Stimulated activated CD4-positive, alpha-beta T cell treated with anti-CD3 and anti-CD28 coated beads, Interleukin-1b, Interleukin-23, amount 100 ng/mL, for 24 hours (primary cell): ENCODE data around the gene BARHL1.

Experiments used
- DNase-seq, 4 experiments: peaks; one replicate each; pipeline ENCODE4 v3.0.0-alpha.2; 2020; ENCODE audit warnings: low read depth in 4 of 4, low spot score in 1 of 4

Gene BARHL1

DNA sequence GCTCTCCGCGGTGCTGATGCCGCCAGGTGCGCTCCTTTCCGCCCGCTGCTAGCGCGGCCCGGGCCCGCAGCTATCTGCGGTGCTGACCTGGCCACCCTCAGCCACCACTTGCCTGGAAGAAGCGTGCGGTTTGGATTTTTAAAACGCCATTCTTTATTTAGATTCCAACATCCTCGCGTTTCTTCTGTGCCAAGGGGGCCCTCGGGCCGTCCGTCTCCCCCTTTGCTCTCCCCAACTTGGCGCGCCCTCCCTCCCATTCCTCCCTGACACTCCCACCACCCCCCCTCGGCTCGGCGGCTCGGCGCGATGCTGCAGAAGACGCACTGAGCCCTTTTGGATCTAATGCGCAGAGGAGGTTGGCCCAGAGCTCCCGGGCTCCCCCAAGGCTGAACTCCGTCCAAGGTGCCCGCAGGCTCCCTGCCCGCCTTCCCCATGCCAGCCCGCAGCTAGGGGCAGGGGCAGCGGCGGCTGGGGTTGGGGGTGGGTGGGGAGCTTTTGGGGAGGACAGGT, at the start of gene BARHL1:
Gene BARHL1, plus strand, starts transcription at position 331 of the 510 bp plus-strand sequence. CDS start 192 bp downstream, outside the sequence.
- no peak for DNase-seq

DNA sequence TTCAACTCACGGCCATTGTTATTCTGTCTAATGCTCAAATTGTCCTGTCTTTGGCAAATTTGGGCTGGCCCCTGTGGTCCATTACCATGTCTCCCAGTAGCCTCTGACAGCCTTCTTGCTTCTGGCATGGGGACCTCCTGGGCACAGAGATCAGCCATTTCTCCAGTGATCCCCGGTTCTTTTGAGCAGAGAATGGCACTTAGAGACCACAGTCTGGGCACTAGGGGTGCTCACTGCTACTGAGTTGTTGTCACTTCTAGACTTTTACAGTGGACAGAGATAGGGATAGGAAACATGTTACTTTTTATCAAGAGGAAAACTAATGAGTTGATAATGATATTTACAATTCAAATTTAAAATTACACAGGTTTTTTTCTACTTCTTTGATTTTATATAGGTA, 47.6 kb upstream of the BARHL1 start:
- DNase-seq, result no peak

DNA sequence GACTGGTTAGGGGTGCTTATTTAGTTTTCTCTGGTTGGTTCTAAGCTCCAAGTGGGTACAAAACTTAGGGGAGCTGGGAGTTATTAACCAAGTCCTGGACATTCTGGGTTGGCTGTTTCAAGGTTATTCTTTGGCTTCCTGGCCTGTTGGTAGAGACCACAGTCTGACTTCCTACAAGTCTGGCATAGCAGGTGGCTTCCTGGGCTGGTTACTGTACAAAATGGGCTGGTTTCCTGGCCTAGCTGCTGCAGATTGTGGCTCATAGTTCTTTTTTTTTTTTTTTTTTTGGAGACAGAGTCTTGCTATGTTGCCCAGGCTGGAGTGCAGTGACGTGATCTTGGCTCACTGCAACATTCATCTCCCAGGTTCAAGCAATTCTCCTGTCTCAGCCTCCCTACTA, 46.3 kb upstream of the BARHL1 start:
- DNase-seq, result no peak

DNA sequence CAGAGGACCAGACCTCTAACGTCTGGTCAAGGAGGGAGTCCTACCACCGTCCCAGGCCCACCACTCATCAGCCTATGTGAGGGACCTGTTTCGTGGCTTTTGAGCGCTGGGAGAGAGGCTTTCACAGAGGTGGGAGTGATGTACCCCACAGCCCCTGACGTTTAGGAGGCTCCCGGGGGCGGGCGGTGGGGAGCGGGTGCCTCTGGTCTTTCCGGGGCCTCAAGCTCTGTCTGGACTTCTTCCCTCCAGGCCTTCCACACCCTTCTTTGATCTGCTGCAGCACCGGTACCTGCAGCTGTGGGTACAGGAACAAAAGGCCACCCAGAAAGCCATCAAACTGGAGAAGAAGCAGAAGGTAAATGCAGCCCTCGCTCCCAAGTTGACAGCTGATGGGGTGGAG, 45.1 kb upstream of the BARHL1 start:
- DNase-seq, result no peak

DNA sequence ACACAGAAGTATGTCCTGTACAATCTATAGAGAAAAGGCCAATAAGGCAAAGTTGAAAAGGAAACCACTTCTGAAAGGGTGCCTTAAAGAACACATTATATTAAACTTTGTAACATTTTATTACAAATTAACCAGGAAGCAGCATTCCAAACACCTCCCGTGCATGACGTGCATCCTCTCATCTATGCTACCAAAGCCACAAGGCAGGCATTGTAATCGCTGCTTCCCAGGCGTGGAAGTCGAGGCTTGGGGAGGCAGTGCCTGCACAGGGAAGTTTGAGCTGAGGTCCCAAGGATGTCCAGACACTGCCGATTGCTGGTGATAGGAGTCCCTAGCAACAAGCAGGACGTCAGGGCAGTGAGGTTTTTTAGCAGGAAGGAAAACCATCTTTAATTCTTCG, 44.3 kb upstream of the BARHL1 start:
- DNase-seq, result no peak

DNA sequence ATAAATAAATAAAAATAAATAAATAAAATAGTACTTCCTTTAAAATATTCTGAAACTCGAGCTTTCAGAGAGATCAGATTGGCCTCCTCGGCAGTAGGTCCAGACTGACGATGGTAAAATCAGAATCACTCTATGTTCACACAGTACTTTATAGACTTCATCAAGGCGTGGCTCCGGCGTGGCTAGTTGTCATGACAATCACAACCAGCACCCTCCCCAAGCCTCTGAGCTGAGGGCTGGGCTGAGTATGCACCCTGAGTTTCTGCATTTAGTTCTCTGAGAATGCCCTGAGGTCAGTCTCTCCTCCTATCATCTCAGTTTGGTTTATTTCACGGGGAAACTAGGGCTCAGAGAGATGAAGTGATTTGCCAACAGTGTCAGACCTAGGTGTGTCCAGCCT, 43.3 kb upstream of the BARHL1 start:
- no peak for DNase-seq

DNA sequence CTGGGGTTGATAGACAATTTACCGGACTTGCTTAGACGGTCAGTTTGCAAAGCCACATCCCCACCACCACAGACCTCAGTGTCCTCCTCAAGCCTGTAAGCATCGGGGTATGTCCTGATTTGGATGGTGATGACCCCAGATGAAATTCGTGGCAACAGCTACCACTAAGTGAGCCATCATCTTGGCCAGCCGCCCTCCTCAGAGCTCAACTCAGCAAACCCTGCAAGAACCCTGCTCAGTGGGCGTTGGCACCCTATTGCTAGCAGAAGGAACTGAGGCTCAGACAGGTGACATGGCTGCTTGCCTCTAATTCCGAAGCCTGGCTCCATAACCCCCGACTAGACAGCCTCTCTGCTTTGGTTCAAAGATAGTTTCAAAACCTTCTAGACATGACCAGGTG, 41.4 kb upstream of the BARHL1 start:
- DNase-seq, result no peak

DNA sequence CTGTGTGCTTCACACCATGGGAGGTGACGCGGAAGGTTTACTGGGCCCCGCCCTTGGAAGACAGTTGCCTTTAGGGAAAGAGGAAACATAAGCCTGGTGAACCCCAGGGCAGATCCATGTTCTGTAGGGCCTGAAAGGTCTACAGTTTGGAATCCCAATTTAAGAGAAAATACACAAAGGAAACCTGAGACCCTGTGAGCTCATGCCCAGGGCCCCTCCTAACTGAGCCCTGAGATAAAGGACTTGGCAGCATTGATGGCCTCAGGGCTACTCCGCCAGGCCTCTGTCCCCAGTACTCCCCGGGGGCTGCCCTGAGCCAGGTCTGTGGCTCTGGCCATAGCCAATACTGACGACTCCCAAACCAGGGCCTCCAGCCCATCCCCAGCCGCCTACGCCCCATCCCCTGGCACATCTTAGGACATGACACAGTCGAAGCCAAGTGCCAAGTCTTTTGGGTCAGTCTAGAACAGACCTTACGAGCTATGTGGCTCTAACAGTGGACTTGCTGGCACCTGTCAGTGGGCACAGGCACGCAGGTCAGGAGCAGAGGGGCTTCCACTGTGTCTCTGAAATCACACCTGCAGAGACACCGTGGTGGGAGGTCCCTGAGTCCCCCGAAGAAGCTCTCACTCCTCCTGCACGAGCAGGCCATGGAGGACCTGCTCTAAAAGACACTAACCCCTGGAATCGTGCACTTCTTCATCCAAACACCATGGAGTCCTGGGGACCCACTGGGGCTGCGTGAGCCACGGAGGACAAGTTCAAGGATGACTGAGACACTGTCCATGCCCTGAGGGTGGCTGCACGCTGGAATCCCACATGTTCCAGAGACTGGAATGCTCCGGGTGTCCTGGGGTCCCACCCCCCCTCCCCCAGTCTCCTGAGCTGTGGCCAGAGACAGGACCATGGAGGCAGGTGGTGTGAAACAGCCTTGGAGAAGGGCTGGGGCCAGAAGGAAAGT, 40.3 kb upstream of the BARHL1 start:
- no peak for DNase-seq

DNA sequence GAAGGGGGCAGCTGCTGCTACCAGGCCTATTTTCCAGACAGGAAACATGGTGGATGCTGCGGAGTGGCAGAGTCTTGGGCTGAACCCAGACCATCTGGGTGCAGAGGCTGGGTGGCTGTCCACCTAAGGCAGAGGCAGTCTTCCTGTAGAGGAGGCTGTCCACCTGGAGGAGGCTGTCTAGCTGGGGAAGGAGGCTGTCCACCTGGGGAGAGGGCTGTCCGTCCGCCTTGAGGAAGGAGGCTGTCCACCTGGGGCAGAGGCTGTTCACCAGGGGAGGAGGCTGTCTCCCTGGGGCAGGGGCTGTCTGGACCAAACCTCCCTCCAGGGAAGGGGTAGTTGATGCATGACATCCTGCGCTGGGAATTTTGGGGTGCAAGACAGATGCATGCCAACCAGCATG, 39.2 kb upstream of the BARHL1 start:
- DNase-seq, result no peak

DNA sequence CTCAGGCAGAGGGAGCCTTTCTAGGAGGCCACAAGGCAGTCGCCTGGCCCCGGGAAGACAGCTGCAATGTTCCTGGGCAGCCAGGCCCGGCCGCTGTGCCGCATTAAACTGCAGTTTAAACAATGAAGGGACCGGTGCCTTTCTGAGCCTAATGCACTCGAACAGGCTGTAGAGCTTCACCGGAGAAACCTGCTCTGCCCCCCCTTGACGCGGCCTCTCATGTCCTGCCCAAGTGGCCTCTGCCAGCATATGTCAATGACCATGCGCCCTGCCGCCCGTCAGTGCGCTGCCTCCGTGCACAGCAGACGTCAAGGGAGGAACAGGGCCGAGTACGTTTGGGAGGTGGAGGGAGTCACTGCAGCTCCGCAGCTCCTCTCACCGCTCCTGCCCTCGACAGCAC, 38.4 kb upstream of the BARHL1 start:
- DNase-seq, result no peak

DNA sequence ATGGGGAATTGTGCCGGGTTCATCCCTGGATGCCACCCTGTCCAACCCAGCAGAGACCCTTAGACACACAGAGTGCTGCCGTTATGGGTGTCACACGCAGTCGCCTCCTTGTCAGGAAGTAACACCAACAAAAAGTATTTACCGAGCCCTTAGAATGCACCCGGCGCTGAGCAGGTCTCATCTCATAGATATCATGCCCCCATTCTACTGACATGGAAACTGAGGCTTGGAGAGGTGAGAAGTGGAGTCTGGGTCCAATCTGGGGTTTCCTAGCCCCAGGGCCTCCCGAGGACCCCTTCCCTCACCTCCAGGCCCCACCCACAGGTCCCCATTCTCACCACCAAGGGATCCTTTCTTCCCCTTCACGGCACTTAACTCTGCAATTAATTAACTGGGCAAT, 36.8 kb upstream of the BARHL1 start:
- no peak for DNase-seq

DNA sequence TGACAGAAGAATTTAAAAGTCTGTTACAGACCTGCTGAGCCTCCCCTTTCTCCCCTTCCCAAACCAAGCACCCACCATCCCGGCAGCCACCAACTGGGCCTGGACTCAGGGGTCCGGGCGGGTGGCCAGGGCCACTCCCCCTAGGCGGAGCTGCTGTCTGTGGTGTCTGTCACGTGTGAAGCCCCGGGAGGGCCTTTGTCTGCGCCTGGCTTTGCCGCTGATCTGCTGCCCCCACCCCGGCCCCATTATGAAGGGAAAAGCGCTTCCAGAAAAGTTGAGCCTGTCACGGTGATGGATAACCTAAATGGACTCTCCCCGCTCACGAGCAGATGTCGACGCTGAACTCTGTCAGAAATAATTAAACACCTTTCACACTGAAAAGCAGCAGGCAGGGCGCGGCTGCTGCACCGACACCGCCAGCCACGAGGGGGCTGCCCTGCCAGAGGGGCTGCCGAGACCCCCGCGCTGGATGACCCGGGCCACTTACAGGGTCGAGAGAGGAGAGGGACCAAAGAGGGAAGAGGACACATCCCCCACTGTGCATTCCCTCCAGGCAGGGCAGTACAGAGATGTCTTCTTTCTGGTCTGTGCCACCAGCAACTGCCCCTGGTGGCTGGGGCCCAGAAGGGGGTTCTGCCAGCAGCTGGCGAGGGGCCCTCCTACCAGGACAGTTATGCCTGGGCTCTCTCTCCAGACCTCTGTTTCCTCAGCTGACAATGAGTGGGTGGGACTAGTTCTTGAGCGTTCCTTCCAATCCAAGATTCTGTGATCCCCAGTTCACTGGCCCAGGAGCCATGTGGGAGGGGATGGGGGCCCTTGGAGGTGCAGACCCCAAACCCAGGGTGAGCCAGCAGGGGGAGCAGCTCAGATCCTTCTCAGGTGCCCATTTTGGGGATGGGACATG, 36.0 kb upstream of the BARHL1 start:
- no peak for DNase-seq

DNA sequence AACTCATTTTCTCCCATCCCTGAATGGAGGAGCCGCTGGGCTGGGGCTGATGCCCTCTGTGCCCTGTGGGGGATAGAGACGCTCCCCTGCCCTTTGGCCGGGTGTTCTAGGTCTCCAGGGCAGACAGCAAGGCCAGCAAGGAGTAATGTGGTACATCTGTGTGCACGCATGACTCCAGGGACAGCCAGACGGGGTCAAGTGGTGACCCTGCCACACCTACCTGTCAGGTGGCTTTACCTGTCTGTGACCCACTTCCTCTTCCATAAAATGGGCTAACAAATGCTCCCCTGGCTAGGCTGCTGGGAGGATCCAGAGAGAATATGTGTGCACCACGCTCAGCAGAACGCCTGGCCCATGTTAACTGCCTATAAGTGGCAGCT, 35.4 kb upstream of the BARHL1 start:
- no peak for DNase-seq

DNA sequence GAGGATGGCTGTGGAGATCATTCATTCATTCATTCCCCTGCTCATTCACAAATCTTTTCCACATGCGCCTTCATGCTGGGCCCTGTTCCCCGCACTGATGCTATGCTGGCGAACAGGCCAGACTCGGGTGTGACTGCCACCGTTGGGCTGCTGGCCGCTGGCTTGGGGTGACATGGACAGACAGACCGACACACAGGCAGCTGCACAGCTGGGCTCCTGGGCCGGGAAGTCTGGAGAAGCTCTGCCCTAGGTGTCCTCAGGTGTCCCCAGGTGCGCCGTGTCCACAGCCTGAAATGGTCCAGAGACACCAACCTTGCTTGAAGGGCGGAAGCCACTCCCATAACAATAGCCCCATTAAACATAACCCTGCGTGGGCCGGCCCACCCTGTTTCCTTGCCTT, 35.0 kb upstream of the BARHL1 start:
- no peak for DNase-seq

DNA sequence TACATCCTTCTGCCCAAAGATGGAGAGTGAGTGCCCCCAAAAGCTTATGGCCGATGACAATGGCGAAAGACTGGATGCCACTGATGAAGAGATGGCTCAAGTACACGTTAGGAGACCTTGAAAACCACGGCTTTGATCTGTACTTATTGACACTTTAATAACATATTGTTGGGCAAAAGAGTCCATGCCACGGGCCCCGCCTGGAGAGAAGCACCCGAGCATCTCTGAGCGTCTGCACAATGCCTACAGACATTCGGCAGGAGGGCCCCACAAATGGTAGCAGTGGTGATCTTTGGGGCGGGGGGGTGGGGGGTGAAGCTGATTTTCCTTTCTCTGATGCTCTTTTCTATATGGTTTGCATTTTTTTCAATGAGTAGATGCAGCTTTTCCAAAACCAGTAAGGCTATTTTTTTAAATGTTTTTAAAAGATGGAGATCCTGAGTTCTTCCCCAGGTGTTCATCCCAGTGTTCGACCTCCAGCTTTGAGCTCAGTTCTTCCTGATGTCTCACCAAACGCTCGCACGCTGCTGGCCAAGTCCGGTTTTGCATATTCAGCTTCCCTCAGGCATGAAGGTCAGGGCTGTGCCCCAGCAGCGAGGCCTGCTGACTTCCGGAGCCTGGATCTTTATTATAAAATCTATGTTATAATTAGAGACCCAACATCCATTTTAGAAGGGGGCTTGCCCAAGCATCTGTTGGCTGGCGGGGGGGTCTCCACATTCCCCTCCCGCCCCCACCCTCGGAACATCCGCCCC, 34.3 kb upstream of the BARHL1 start:
- no peak for DNase-seq

DNA sequence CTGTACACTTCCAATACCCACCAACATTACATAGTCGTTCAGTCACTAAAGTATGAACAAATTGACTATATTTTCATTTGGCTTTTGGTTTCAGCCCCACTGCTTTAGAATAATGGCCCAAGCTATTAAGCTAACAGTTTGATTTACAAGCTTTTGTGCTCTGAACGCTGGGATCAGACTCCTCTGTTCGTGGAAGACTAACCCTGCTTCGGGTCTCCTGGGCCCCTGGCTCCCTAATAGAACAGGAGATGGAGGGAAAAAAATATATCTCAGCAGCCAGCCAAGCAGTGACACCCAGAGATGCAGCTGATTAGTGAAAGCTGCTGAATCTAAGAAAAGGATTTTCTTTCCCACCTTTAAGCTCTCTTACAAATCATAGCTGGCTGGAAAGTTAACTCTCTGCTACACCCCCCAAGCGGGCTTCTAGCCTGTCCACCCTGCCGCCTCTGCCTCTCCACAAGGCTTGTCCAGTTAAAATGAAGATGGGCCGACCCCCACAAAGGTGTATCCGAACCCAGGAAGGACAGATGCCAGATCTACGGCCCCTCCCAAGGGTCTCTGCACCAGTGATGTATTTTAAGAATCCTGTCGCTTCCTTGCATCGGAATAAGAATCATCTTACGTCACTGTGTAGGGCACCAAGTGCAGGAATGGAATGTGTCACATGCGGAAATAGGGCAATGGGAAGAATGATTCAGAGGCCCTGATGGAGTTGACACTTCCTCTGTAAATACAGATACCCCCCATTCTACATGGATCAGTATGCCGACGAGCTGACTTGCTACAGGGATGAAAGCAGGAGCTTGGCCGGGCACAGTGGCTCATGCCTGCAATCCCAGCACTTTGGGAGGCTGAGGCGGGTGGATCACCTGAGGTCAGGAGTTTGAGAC, 33.4 kb upstream of the BARHL1 start:
- no peak for DNase-seq

DNA sequence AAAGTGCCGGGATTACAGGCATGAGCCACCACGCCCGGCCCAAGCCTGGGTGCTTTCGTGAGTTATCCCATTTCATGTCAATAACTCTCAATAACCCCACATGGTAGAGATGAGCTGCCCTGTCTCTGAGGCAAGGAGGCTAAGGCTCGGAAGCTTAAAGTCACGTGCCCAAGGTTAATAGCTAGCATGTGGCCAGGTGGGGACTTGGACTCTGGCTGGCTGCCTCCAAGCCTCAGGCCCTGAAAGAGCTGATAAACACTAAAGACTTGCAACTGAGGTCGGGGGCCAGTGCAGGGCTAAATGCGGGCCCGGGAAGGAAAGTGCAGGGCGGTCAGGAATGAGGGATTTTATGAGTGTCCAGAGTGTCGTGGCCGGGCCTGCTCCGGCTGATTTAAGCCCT, 30.9 kb upstream of the BARHL1 start:
- no peak for DNase-seq

DNA sequence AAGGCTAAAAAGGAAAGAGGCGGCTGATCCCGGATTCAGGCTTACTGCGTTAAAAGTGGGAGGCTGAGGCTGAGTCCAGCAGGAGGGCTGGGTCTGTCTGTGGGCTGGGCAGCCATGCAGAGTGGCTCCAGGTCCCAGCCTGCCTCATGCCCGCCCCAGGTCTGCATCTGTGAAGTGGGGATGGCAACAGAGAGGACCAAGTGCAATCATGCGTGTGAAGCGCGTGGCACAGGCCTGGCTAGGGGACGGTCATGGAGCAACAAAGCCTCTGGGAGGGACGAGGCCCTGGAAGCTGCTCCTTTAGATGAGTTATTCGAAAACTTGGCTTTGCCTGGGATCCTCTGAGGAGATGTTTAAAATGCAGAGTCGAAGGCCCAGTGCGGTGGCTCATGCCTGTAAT, 30.4 kb upstream of the BARHL1 start:
- DNase-seq, result no peak

DNA sequence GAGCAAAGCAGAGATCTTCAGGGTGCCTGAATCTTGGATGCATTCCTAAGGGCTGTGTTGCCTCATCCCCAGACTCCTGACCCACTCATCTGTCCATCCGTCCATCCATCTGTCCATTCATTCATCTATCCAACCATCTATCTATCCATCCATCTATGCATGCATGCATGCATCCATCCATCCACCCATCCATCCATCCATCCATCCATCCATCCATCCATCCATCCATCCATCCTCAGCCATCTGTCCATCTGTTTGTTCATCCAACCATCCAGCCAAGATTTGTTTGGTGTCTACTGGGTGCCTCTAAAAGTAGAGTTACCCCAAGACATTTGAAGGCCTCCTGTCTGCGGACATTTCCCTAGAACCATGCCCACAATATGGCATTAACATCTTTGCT, 27.7 kb upstream of the BARHL1 start:
- DNase-seq, result no peak

DNA sequence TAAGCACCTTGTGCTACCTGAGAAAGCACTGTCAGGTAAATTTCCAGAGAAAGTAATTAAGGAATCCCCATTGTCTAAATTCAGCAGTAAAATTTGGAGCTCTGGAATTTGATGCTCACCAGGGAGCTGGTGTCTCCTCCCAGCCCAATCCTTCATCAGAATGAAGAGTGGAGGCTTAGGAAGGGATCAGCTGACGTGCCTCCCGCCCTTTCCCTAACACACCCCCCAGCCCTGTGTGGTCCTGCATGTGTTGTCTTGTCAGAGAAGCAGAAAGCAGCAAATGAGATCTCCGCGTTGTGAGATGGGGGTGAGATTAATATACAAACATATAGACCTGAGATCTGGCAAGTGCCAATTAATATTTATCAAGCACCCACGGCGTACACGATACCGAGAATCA, 26.9 kb upstream of the BARHL1 start:
- DNase-seq, result no peak
